GM18505 (cell line): ENCODE measurements around the gene KRT36.

Experiments
- ATAC-seq: cut with Tn5 transposase; IDR thresholded peaks from one replicate; pipeline ENCODE4 v1.9.1; 2021; ENCODE audit not compliant: unreplicated experiment
- POLR2A ChIP-seq: IDR thresholded peaks from 4 replicates; pipeline ENCODE4 v1.6.1; 2011; ENCODE audit warnings: borderline replicate concordance; ENCODE audit not compliant: insufficient read depth, insufficient read length; ENCODE audit errors: extremely low read depth

KRT36 gene

DNA sequence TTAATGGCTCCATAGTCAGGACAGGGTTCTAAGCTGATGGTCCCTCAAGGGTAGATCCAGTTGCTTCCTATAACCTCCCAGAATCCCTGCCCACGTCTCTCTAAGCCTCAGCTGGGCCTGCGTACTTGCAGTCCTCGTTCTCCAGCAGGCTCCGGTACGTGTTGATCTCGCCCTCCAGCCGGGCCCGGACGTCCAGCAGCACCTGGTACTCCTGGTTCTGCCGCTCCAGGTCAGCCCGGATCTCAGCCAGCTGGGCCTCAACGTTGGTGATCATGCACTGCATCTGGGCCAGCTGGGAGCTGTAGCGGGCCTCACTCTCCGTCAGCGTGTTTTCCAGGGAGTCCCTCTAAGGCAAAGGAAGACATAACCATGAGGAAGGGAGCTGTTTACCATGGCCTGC is 27.0 kb downstream of the KRT36 start:
- no peak for TF ChIP-seq POLR2A
- no peak for ATAC-seq

DNA sequence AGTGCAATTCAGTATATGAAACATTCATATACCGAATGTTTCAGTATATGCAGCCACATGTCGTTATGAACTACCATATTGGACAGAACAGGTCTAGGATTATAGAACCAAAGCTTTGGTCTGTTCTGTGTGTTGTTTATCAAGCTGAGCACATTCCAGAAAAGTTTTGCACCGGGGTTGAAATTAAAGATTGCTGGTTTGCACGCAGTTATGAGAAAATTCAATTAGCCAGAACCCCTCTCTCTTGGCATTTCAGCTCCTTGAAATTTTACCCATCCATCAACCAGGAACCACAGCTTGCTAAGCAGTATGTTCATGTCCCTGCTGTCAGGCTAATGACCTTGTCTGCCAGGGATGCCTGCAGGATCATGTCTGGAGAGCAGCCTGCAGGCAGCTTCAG is 32.0 kb downstream of the KRT36 start:
- TF ChIP-seq POLR2A = no peak
- ATAC-seq = no peak

DNA sequence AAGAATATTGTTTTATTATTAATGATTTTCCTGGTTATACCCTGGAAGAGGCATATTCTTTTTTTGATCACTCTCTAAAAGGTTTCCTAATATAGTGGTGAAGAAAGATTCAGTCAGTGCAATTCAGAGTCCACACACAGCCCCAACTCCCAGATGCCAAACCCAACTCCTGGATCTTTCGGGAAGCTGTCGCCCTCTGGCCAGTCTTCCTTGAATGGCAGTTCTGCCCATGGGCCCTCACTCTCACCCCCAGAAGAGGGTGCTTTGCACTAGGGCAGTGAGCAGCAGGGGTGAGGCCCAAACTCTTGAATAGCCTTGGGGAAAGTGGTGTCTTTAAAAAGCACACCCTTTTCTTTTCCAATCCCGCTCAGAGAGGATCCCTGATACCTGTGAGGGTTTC is 33.5 kb downstream of the KRT36 start:
- no peak for ATAC-seq
- TF ChIP-seq POLR2A = no peak

DNA sequence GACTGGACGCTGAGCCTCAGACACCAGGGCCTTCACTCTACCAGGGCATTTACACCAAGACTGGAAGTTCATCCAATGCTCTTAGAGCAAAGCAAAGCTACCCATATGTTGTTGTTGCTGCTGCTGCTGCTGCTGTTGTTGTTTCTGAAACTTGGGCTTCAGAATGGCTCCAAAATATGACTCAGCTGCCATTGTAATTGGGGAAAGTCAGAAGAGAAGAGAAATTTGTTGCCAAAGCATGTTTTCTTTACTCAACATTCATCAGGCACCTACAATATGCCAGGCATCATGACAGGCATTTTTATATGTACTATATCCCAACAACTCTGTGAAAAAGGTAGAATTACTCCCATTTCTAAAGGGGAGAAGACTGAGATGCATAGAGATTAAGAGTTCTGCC is 34.5 kb downstream of the KRT36 start:
- no peak for ATAC-seq
- no peak for TF ChIP-seq POLR2A

DNA sequence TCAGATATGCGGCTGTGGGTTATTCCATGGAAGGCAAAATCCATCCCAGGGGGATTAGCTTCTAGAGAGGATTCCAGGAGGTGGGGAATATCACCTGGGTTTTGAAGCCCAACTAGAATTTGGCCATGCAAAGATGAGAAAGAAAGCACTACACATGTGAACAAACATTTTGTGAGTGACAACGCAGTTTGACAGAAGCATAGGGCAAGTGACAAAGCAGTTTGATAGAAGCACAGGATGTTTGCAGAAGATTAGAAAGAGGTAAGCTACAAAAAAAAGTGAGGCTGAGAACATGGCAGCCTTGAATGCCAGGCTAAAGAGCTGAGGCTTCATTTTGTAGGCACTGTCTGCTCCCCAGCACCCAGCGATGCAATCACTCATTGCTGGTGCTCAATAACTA is 36.6 kb downstream of the KRT36 start:
- no peak for TF ChIP-seq POLR2A
- no peak for ATAC-seq

DNA sequence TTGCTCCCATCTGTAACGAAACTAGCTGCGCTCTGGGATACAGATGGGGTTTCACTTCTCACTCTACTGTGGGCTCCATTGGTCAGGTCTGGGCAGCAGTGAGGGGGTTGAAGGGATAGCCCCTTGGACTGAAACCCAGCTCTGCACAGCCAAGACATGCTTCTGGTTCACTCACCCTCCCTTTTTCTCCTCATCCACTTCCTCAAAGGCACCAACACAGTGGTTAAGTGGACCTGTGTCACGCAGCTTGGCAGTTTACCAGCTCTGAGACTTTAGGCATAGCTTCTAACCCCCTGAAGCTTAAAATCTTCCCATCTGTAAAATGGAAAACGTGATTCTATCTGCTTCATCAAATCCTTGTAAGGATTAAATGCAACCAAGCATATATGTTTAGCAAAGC is 37.4 kb downstream of the KRT36 start:
- no peak for TF ChIP-seq POLR2A
- no peak for ATAC-seq

DNA sequence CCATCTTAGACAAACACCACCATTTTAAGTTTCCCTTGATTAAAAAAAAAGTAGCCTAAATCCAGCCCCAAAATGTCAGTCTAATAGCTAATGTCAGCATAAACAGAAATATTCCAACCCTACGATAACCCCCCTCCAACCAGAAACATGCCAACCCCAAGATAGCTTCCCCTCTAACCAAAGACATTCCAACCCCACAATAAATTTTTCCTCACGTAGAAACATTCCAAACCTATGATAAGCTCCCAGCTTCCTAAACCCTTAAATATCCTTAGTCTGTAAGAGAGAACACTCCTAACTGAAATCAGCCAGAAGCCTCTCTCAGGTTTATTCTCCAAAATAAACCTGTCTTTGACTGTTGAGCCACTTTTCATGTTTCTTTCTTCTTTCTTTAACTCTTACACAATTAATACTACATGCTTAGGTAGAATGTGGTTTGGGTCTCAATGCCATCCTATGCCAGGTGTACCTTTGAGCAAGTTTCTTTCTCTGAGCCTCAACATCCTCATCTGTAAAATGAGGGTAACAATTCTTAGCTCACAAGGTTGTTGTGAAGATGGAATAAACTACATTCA is 38.5 kb downstream of the KRT36 start:
- no peak for ATAC-seq
- TF ChIP-seq POLR2A = no peak

DNA sequence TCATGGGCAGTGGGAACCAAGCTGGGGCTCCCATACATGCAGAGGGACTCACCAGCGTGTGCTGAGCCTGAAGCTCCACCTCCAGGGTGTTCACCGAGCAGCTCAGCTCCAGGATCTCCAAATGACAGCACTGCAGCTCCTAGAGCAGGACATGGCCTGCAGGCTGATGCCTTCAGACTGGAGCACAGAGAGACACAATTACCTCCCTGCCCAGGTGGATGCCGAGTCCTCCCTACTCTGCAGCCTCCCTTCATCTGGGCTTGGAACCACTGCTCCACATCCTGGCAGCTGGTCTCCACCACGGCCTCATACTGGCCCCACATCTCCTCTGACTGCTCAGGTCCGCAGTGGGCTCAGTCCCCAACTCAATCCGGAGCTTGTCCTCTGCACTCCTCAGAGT is 40.7 kb downstream of the KRT36 start:
- no peak for ATAC-seq

DNA sequence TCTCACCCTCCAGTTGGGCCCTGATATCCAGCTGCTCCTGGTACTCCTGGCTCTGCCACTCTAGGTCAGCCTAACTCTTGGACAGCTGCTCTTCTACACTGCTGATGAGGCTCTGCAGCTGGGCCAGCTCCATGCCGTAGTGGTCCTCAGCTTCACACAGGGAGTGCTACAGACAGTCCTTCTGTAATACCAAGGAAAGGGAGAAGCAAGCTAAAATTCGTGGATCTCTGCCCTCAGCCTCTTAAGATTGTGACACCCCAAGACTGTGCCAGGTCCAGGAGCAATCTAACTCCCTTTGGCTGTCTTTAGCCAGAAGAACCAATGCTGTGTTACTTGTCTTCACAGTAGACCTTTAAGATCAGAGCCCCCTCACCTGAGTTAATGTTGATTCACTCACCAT is 41.2 kb downstream of the KRT36 start:
- no peak for ATAC-seq

More for the DNA sequence above, 40.7 kb downstream of the KRT36 start:
- no peak for TF ChIP-seq POLR2A

DNA sequence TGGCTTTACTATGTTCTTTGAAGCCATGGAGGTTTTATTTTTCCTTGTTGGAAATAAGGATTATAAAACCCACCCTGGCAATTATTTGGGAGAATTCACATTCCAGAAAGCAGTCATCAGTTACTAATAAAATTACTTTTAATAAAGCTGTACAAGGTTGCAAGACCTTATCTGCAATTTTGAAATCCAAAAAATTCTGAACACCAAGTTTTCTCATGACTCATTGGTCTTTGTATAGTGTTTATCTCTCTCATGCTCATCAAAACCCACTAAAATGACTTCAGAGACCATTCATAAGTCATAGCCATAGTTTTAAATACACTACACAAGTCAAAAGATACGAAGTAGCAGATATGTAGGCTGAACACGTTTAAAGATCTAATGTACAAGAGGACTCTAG is 42.9 kb downstream of the KRT36 start:
- ATAC-seq = no peak
- TF ChIP-seq POLR2A = no peak

More for the DNA sequence above, 41.2 kb downstream of the KRT36 start:
- TF ChIP-seq POLR2A = no peak

DNA sequence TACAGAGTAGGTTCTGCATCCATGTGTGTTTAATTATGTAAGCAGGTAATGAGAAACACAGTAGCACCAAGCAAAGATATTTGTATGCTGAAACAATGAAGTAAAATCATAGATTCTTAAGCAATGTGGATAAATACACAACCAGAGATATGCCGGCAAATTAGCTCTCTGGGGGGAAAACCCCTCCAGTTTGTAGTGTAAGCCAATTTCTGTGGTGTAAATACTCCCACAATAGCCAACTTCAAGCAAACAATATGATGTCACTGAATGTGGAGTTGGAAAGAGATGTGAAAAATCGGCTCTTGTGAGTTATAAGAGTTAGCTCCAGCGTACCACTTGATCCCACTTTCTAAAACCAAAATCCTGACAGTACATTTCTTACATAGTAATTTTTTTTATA is 45.1 kb downstream of the KRT36 start:
- no peak for ATAC-seq

DNA sequence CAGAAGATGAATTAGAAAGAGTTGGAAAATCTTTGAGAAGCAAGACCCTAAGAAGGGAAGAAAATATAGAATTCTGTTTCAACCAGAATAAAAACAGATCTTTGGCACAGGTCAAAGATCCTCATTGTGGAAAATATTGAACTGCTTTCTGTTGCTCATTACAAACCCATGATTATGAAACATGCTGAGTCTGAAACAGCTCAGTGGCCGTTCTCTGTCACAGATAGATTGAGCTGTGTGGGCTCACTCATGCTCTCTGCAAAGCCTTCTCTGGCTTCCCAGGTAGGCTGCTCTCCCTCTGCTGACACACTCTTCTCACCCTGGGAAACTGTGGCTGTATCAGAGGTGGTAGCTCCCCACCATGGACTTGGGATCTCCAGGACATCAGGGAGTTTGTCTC is 45.5 kb downstream of the KRT36 start:
- ATAC-seq = no peak

More for the DNA sequence above, 45.1 kb downstream of the KRT36 start:
- TF ChIP-seq POLR2A = no peak

DNA sequence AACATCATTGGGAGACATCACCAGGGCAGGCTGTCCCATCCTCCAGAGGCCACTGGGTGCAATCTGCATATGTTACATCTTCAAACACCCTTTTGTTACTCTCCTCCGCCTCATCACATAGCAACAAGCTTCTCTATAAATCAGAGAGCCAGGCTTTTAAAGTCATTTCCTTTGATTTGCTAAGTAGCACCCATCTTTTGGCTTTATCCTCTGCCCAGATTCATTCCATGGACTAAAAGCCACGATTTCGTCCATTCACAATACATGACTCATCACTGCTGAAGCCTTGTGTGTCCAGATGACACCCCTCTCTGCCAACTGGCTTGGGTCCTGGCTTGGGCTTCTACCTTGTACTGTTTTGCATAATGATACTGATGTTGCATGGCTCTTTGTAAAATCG is 47.0 kb downstream of the KRT36 start:
- no peak for TF ChIP-seq POLR2A
- no peak for ATAC-seq

More for the DNA sequence above, 45.5 kb downstream of the KRT36 start:
- no peak for TF ChIP-seq POLR2A

DNA sequence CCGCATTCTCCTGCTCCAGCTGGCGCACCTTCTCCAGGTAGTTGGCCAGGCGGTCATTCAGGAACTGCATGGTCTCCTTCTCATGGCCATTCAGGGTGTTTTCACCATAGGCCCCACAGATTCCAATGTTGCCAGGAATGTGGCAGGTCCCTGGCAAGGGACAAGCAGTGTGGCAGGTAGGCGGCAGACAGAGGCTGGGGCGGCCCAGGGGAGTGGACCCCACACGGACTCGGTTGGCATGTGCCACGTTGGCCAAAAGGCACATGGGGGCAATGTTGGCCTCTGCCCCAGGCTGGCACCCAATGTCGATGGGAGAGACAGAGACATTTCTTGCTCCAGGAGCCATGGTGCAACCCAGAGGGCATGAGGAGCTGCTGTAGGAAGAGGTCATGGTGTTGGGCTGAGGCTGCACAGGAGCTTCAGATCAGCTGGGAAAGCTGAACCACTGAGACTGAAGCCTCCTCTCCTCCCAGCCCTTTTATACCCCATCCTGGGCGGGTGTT is 49.1 kb downstream of the KRT36 start, which contains the start of gene KRT38:
TSS of gene KRT38 (minus strand) at position 453 of the 503 bp plus-strand sequence. CDS start at position 391, 62 bp downstream.
- ATAC-seq = no peak
- TF ChIP-seq POLR2A = no peak

DNA sequence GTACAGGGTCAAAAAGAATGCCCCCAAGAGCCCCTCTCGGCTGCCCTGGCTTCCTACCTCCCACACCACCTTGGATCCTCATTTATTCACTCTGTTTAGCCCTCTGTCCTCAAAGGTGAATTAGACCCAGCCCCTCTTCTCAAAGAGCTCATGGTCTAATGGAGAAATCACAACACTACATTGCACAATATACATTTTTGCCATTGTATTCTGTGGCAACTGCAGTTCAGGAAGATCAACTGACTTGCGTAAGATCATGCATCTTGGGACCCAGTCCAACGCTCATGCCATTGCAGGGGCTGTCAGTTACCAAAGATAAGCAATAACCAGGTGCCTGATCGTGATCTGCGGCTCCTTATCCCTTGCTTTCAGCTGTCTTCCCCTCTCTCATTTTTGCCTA is 50.3 kb downstream of the KRT36 start:
- ATAC-seq = no peak

DNA sequence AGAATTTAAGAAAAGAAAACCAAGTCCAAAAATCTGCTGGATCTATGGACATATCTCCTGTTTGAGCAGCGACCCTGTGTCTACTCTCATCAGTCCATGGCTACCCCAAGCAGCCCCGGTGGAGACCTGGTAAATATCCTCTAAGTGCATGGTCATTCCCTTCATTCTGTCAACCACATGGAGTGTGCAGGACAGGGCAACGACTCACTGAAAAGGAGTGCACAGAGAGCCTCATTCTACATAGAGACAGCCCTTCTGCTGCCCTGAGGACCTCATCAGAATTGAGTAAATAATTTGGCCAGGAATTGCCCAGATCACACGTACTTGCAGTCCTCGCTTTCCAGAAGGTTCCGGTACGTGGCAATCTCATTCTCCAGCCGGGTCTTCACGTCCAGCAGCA is 51.9 kb downstream of the KRT36 start:
- no peak for TF ChIP-seq POLR2A
- no peak for ATAC-seq

More for the DNA sequence above, 50.3 kb downstream of the KRT36 start:
- TF ChIP-seq POLR2A = no peak

DNA sequence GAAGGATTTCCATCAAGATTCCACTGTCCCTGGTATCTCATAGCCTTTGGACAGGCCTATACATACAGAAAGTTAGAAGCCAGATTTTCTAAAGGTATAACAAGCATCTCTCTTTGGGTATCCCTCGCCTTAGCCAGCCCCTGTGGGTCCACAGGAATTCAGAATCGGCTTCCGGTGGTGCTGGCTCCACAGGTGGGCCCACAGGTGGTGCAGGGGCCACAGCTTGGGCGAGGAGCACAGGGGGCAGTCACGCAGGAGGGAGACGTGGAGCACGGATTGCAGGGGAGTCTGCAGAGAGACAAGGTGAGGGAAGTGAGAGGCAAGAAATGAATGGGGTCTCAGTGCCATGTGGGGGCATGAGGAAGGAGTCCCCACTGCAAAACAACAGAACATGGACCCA is 52.5 kb downstream of the KRT36 start:
- no peak for TF ChIP-seq POLR2A
- no peak for ATAC-seq
